Ovary (tissue), 9 donors: Measurements from ENCODE around the gene SERPINB8. TPM values are rescaled to one million over a fixed set of nuclear protein-coding genes. Genes with fewer than 3 reads are reported as not detected.

Experiments used
- DNase-seq, 5 donors: peaks; one replicate each; pipeline ENCODE4 v3.0.0-alpha.2; 2019 to 2020
- H3K27ac ChIP-seq, 2 donors: fragments of 200-600 bp; one replicate each; pipeline versions ENCODE4 v1.5.1 to v1.8.0; 2019 to 2022
- H3K27me3 ChIP-seq: fragments of 200-600 bp; one replicate; pipeline ENCODE4 v1.8.0; 2022
- H3K36me3 ChIP-seq: fragments of 200-600 bp; sonication (generic); one replicate; pipeline ENCODE4 v1.5.1; 2019
- H3K4me1 ChIP-seq: one replicate; pipeline ENCODE4 v1.8.1; 2013; ENCODE audit warnings: mild to moderate bottlenecking, moderate library complexity; ENCODE audit not compliant: insufficient read depth
- H3K4me3 ChIP-seq: fragments of 200-600 bp; sonication (generic); one replicate; pipeline ENCODE4 v1.5.1; 2017
- H3K9me3 ChIP-seq, 2 donors: fragments of 200-600 bp in 1 of 2; sonication (generic) in 1 of 2; one replicate each; pipeline versions ENCODE4 v1.5.1 to v1.8.1; 2013 to 2019; ENCODE audit warnings: mild to moderate bottlenecking in 1 of 2, moderate library complexity in 1 of 2
- EP300 ChIP-seq: sonication (generic); formaldehyde crosslinking; IDR thresholded peaks from one replicate; pipeline ENCODE4 v1.6.1; 2017; ENCODE audit warnings: antibody characterized with exemption
- POLR2A ChIP-seq: fragments of 450-650 bp; IDR thresholded peaks from one replicate; pipeline ENCODE4 v1.6.1; 2017; ENCODE audit warnings: antibody characterized with exemption, mild to moderate bottlenecking, moderate library complexity
- WGBS, 3 donors: extraction: QIAGEN DNeasy Blood & Tissue Kit in 1 of 3; methylation state at CpG; one replicate each; pipeline versions ENCODE4 v1.1.5 to v1.1.7; 2013 to 2017; 5-methylcytosine and 5-hydroxymethylcytosine counted together
- intact Hi-C, 4 donors: fragments of 100-400 bp; cut with DNase I; formaldehyde crosslinking; loops; one replicate each; pipeline versions ENCODE4 v1.11.0 to v1.15.1; 2022 to 2023
- polyA plus RNA-seq, 2 donors: library from polyadenylated mRNA; stranded (reverse); fragments of 200-250 nt in 1 of 2; fragments of 350-450 nt in 1 of 2; fragmentation: Illumina TruSeq in 1 of 2; extraction: RNeasy Lipid Tissue Mini Kit (QIAGEN cat#74804) in 1 of 2; gene quantifications; one replicate each; pipeline ENCODE4 v1.2.3, GENCODE V29; 2013 to 2014
- total RNA-seq, 7 donors: library from RNA; depleted of rRNA in 2 of 7; stranded (reverse); fragments of >200 nt in 2 of 7; fragmentation: NEBNext Ultra II Directional in 3 of 7; extraction: Animal tissue kit (Norgen Biotek cat#: 25700) in 3 of 7; gene quantifications; one replicate each; pipeline versions ENCODE4 v1.1.0 to v1.2.4, GENCODE V29; 2016 to 2023
- TF ChIP-seq, protein P1 (sequence below), 3 donors: fragments of 450-650 bp in 2 of 3; fragments of 200-600 bp in 1 of 3; IDR thresholded peaks; one replicate each; pipeline versions ENCODE4 v1.5.1 to v1.8.0; 2016 to 2022; ENCODE audit warnings: antibody characterized with exemption in 3 of 3, mild to moderate bottlenecking in 1 of 3
- donor health status: DM: no; HTN: no; CAD: no; lungs with moderate emphysema.
- donor health status: DM: no; HTN: no; CAD: no.
- donor health status: Bipolar disorder and iron deficiency.
- donor health status: DM: yes; HTN: yes; CAD: no.
- donor health status: DM: no; HTN: no; CAD: no.
- donor health status: DM: yes; HTN: yes; CAD: no.

SERPINB8 gene
- total and polyA plus RNA-seq, 9 donors = 4.4 to 10.7 (median 6.9) TPM

DNA sequence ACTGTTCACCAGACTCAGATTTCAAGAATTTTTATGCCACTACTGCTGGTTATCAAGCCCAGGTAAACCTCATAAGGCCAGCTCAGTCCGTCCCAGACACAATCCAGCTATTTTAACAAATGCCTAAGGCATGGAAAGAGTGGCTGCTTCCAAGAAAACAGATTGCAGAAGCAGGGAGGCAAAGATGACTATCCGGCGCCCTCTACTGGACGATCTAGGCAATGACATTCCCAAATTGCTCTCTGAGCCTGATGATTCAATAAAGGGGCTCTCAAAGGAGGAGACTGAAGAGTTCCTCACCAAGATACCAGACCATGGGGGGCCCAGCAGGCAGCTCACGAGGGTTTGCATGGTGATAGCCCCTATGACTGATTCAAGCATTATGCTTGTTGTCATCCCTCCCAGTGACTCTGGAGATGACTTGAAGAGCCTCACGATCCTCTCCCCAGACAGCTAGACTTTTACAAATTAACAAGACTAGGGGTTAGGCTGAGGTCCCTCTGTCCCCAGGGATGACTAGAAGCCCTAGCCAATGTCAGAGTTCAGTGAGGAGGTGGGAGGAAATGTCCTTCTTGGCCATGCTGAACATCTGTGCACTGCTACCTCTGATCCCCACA, 25.0 kb downstream of the SERPINB8 start:
- no peak for TF ChIP-seq POLR2A
- no peak for TF ChIP-seq EP300
- TF ChIP-seq, protein P1, sequence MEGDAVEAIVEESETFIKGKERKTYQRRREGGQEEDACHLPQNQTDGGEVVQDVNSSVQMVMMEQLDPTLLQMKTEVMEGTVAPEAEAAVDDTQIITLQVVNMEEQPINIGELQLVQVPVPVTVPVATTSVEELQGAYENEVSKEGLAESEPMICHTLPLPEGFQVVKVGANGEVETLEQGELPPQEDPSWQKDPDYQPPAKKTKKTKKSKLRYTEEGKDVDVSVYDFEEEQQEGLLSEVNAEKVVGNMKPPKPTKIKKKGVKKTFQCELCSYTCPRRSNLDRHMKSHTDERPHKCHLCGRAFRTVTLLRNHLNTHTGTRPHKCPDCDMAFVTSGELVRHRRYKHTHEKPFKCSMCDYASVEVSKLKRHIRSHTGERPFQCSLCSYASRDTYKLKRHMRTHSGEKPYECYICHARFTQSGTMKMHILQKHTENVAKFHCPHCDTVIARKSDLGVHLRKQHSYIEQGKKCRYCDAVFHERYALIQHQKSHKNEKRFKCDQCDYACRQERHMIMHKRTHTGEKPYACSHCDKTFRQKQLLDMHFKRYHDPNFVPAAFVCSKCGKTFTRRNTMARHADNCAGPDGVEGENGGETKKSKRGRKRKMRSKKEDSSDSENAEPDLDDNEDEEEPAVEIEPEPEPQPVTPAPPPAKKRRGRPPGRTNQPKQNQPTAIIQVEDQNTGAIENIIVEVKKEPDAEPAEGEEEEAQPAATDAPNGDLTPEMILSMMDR (IDR thresholded peaks at IDR 0.05) = peak; percentile 38 to 72 (median 60)
- no peak overlapping the region for H3K4me3 ChIP-seq
- no peaks in the 10 kb centered on the region for H3K27me3 ChIP-seq
- H3K4me1 ChIP-seq = no peaks in the 10 kb centered on the region
- intact Hi-C loops = loop anchor here in 2 of 4 donors (10.0 kb wide), 1 partner anchor 480 kb away; no protein-coding TSS in a partner anchor
- peak in 3 of 5 donors; percentile 49 to 55 (median 49) for DNase-seq
- H3K27ac ChIP-seq = no peak overlapping the region
- no peaks in the 10 kb centered on the region for H3K9me3 ChIP-seq
- no peaks in the 10 kb centered on the region for H3K36me3 ChIP-seq
- WGBS, 3 donors = 17 to 19% (median 17%) methylated on average over 6 of the region's 6 CpGs

DNA sequence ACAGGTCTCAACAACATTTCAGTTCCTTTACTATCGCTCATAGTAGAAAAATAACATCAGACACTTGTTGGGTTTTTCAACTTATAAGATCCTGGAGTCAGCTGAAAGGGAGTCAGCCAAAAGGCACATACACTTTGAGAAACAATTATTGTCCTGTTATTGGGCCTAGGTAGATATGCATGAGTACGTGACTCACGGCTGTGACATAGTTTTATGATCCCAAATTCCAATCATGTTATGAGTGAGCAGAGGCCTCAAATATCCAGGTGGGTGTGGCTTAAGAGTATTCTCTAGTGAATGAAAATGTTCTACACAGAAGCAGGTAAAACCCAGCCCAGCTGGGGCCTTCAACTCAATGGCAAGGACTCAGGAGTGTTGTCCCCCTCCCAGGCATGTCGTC, 27.2 kb downstream of the SERPINB8 start:
- Histone ChIP-seq H3K36me3 (no peaks in the 10 kb centered on the region), H3K4me3 (no peak overlapping the region), H3K4me1 (no peaks in the 10 kb centered on the region), H3K27me3 (no peaks in the 10 kb centered on the region), H3K27ac (no peak overlapping the region), H3K9me3 (no peaks in the 10 kb centered on the region)
- intact Hi-C loops = loop anchor here in 2 of 4 donors (10.0 kb wide), 1 partner anchor 482 kb away; no protein-coding TSS in a partner anchor
- WGBS, 3 donors = 79 to 87% (median 83%) methylated on average over 4 of the region's 4 CpGs
- no peak for DNase-seq
- TF ChIP-seq POLR2A (no peak), EP300 (no peak)
- TF ChIP-seq, protein P1 (IDR thresholded peaks at IDR 0.05) = no peak

DNA sequence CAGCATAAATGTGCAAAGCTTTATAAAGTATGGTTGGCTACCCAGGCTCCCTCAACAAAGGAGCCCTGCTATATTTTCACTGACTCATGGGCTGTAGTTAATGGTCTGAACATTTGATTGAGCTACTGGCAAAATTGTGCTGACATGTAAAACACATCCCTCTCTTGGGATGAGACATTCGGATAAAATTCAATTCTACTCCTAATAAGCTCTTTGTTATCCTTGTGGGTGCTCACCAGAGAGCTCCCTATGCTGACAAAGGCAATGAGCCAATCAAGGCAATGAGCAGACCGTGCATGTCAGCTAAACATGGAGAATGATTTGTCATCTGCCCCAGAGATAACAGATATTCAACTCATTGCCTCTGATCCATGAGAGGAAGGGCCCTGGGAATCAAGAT, 27.7 kb downstream of the SERPINB8 start:
- intact Hi-C loops = loop anchor here in 2 of 4 donors (10.0 kb wide), 1 partner anchor 483 kb away; no protein-coding TSS in a partner anchor
- Histone ChIP-seq H3K36me3 (no peaks in the 10 kb centered on the region), H3K9me3 (no peaks in the 10 kb centered on the region), H3K27me3 (no peaks in the 10 kb centered on the region), H3K27ac (no peak overlapping the region), H3K4me3 (no peak overlapping the region), H3K4me1 (no peaks in the 10 kb centered on the region)
- TF ChIP-seq, protein P1 (IDR thresholded peaks at IDR 0.05) = no peak
- no peak for TF ChIP-seq EP300
- TF ChIP-seq POLR2A = no peak
- no peak for DNase-seq
- 65 to 74% (median 73%) methylated on average over 2 of the region's 2 CpGs for WGBS, 3 donors

DNA sequence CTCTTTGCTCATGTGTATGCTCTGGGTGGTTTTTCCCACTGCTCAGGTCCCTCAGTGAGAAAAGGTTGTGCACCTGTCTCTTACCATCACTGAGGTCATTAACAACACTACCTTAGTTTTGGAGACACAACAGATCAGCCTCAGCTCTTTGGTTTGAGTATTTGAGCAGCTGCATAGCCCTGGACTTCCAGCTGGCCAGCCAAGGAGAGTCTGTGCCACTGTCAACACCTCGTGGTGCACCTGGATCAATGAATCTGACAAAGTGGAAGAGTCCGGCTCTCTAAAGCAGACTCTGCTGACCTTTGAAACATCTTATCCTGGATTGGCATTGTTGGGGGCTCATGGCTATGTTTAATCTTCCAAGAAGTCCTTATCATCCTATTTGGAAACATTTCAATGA, 30.0 kb downstream of the SERPINB8 start:
- TF ChIP-seq EP300 (no peak), POLR2A (no peak)
- TF ChIP-seq, protein P1 (IDR thresholded peaks at IDR 0.05) = no peak
- no peak for DNase-seq
- Histone ChIP-seq H3K27me3 (no peaks in the 10 kb centered on the region), H3K4me3 (no peak overlapping the region), H3K4me1 (no peaks in the 10 kb centered on the region), H3K27ac (no peak overlapping the region), H3K36me3 (no peaks in the 10 kb centered on the region), H3K9me3 (no peaks in the 10 kb centered on the region)
- intact Hi-C loops = loop anchor here in 2 of 4 donors (10.0 kb wide), 1 partner anchor 485 kb away; no protein-coding TSS in a partner anchor
- 62 to 78% (median 75%) methylated on average over 2 of the region's 2 CpGs for WGBS, 3 donors
